GM19328 (cell line): ENCODE data around the gene BICDL2.

Experiments
- ATAC-seq: cut with Tn5 transposase; IDR thresholded peaks from one replicate; pipeline ENCODE4 v1.9.1; 2021; ENCODE audit warnings: mild to moderate bottlenecking, moderate library complexity; ENCODE audit not compliant: unreplicated experiment

Gene BICDL2

GRCh38 chr16:3049921-3050481 lies 13.3 kb upstream of the BICDL2 start:
- no peak for ATAC-seq

DNA sequence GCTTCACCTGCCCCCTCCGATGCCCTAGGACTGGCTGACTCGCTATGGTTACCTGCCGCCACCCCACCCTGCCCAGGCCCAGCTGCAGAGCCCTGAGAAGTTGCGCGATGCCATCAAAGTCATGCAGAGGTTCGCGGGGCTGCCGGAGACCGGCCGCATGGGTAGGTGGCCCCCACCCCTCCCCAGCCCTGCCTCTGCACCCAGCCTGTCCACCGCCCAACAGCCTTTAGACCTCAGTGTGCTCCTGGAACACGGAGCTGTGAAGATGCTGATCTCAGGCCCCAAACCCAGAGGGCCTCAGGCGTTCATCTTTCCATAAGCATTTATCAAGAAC lies 10.6 kb upstream of the BICDL2 start:
- no peak for ATAC-seq

- no peak for ATAC-seq
These were observed 10.1 kb upstream of the BICDL2 start for GRCh38 chr16:3046641-3047386.

DNA sequence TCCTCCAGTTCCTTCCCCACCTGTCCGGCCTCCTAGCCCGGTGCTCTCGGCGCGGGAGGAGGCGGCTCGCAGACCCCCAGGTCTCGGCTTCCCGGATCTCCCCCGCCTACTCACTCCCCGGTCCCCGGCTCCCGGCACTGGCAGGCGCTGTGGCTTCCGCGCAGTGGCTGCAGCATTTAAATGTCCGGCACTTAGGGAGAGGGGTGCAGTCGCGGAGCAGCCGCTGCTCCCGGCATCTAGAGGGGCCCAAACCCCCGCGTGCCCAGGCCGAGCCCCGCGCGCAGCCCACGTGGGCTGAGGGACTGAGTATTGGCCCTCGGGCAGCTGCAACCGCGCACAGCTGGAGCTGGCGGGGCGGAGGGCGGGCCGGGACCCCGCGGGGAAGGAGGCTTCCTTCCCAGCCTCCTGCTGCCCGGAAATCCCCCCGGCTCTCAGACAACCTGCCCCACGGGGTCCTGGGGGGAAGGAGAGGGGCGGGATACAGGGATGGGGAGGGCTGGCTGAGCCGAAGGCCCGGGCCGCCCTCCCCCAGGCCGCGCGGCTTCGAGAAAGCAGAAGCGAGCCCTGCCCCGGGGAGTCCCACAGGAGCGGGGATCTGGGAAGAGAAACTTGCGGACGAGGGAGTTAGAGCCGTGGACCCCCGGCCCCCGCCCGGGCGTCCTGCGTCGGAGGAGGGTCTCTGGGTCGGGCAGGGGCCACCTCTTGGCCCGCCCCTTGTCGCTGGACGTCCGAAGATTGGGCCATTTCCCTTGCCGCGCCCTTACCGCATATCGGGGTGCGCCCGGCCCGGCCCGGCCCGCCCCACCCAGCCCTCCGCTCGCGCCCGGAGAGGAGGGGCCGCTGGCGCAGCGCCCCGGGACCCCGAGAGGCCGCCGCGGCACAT lies 9.3 kb upstream of the BICDL2 start, which contains the start of gene MMP25:
TSS of gene MMP25 (plus strand) at position 804 of the 883 bp plus-strand sequence. CDS start 357 bp downstream, outside the sequence.
- no peak for ATAC-seq

- ATAC-seq, result no peak
These were observed 8.0 kb upstream of the BICDL2 start for GRCh38 chr16:3044708-3045107.

- ATAC-seq, result no peak
These were observed 5.6 kb upstream of the BICDL2 start for GRCh38 chr16:3042376-3042775.

- ATAC-seq, result no peak
These were observed 2.2 kb upstream of the BICDL2 start for GRCh38 chr16:3038896-3039295.

GRCh38 chr16:3038256-3038655 lies 1.5 kb upstream of the BICDL2 start:
- ATAC-seq, result no peak

DNA sequence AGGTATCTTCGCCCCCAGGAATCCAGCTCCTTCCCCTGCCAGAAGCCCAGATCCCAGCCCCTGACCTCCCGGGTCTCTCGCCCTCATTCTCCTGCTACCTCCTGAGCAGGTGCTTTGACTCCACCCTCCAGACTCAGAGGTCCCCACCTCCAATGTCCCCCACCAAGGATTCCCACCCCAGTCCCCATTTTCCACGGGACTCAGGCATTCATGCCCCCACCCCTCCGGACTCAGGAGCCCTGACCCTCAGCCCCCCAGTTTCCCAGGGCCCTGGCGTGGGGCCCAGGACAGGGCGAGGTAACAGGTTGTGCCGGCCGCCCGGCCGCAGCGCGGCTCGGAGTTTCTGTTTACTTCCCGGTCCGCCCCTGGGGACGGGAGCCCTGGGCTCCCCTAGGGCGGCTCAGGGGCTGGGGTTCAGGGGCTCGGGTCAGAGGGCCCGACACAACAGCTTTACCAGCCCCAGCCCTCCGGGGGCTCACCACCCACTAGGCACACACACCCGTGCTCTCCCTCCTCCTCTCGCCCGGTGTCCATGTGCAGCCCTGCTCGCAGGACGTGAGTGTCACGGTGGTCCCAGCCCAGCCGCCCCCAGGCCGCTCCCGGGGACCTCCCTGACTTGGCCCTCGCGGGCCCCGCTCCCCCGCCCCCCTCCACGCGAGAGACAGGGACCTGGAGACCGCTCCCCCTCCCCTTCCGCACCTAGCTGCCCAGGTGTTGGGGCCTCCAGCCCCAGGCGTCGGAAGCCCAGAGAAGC lies 595 bp downstream of the BICDL2 start:
- ATAC-seq, result no peak

DNA sequence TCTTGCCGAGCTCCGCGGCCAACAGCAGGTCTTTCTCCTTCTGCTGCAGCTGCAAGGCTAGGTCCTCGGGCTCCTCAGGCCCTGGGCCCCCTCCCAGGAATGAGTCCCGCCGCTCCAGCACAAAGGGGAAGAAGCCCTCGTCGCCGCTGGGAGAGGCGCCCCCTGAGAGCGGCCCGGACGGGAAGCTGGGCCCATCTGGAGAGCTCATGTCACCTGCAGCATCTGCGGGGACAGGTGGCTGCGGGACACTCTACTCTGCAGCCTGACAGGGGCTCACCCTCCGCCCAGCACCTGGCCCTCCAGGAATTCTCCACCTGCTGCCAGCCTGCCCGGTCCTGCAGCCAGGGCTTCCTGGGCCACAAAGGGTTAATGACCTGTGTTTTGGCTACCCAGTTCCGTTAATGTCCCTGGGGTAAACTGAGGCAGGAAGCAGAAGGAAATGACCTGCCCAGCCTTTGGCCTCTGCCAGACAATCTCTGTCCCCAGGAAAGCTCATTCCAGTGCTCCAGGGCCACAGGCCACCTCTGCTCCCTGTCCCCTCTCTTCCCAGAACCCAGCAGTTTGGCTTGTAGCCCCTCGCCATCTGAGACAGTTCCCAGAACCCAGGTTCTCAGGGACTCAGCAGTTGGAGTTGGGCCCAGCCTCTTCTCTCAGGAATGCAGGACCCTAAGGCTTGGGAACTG lies 1.3 kb downstream of the BICDL2 start:
- no peak for ATAC-seq

DNA sequence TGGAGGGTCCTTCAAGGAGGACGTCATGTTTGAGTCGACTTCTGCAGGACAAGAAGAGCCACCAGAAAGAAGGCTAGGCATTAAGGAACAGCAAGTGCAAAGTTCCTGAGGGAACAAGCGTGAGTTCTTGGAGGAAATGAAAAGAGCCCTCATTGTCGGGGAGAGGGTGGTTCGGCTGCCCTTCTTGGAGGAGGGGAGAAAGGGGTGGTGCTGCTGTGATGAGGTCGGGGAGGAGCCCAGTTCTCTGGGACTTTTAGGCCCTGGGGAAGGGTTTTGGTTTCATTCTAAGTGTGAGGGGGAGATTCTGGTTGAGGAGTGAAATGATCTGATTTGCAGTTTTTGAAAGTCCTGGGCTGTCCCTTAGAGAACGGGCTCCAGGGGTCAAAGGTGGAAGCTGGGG lies 4.1 kb downstream of the BICDL2 start:
- no peak for ATAC-seq

DNA sequence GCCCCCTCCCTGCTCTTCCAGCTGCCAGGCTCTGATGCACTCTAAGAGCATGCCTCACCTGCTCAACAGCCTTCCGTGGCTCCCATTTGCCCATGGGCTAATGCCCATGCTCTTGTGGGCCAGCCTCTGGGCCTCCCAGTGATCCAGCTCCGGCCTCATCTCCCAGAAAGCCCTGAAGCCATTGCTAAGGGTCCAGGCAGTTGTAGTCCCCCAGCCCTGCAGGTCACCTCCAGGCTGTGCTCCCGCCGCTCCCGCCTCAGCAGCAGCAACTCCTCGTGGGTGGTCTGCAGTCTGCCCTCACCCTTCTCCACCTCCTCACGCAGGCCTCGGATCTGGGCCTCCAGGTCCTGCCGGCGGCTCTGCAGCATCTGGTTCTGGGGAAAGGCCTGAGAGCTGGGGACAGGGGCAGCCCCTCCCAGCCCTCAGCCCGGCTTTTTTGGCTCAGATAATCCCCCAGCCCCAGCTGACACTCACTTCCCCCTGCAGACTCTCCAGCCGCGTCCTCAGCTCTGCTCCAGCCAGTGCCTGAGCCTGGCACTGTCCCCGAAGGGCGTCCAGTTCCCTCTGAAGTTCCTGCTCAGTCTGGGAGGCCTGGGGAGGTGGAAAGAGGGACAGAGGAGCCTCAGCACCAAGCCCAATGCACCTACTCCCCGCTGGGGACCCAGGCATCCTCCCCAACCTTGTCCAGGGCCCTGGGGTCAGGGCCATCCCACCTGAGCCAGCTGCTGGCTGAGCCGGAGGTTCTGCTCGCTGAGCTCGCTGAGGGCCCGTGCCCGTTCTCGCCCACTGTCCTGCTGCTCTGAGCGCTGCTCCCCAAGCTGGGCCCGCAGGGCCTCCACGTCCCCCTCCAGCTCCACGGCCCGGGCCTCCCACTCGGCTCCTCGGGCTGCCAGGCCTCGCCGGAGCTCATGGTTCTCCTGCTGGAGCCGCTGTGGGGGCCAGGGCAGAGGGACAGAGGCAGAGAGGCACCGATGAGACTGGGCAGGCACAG lies 6.2 kb downstream of the BICDL2 start:
- no peak for ATAC-seq

- ATAC-seq, result no peak
These were observed 7.1 kb downstream of the BICDL2 start for GRCh38 chr16:3029491-3030221.

DNA sequence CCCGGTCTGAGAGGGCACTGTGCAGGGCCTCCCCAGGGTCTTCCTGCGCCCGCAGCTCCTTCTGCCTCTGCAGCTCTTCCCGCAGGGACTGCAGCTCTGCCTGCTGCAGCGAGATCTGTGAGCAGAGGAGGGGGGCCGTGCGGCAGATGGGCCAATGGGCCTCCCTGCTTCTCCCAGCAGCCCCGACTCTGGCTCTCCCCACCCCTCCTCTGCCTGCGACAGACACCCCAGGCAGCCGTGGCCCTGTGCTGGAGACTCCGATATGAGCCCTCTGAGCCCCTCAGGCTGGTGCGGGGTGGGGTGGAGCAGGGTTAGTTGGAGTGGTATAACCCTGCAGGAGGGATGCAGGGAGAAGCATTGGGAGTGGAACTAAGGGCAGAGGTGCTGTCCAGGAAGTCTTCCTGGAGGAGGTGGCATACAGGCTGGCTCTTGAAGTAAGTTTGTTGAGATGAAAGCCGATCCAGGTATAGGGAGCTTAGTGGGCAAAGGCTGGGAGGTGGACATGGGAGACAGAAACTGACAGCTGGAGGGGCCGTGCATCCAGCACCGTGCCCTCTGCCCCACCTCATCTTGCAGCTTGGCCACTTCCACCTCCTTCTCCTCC lies 7.9 kb downstream of the BICDL2 start:
- ATAC-seq, result no peak

DNA sequence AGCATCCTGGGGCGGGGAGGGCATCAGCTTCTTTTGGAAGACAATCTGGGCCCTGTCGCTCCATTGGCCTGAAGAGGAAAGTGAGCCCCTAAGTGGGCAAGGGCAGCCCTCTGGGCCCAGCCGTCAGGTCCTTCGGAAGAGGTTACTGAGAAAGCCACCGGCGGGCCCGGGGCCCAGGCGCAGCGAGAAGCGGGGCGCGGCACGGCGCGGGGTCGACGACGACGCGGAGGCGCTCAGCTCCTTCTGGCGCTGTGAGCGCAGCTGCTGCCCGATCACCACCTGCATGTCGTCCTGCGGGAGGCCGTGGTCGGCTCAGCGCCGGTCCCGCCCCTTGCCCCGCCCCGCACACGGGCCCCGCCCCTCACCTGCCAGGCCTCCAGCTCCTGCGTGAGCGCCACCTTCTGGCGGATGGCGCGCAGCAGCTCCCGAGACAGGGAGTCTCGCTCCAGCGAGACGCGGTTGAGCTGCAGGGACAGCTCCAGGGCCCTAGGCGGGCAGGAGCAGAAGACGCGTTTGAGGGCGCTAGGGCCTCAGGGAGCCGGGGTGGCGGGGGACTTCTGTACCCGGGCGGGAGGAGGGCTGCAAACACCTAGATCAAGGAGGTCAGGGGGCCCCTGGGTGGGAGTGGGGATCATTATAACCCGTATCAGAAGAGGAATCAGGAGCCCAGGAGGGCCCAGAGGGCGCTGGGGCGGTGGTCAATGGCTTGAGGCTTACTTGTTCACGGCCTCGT lies 8.6 kb downstream of the BICDL2 start:
- no peak for ATAC-seq

GRCh38 chr16:3027489-3027795 lies 9.3 kb downstream of the BICDL2 start:
- no peak for ATAC-seq

- no peak for ATAC-seq
These were observed 9.9 kb downstream of the BICDL2 start for GRCh38 chr16:3026609-3027488.
